ENCODE measurements around the gene ZDHHC20. TPM values are rescaled to one million over a fixed set of nuclear protein-coding genes. Genes with fewer than 3 reads are reported as not detected.

ZDHHC20 gene
- total and polyA plus RNA-seq, 2 of the 13 experiments (the other 11 are each of a cell fraction or from before 2014, with no cell fraction given) = 19.9 to 59.9 TPM

- no peak for TF ChIP-seq ZNF318 (CRISPR knock-in tag; IDR thresholded peaks at IDR 0.05)
- TF ChIP-seq HOXA5 (CRISPR knock-in tag; IDR thresholded peaks at IDR 0.05) = no peak
- no peak for TF ChIP-seq ZNF747 (CRISPR knock-in tag; IDR thresholded peaks at IDR 0.05; ENCODE audit: borderline replicate concordance)
- peak; percentile 20; the same call in 1 of the 2 replicates for TF ChIP-seq ZNF644 (CRISPR knock-in tag; IDR thresholded peaks at IDR 0.05; ENCODE audit: low read depth)
- no peak for TF ChIP-seq TMF1 (CRISPR knock-in tag; IDR thresholded peaks at IDR 0.05; ENCODE audit: low read depth)
- TF ChIP-seq ZNF263 (CRISPR knock-in tag; IDR thresholded peaks at IDR 0.05) = no peak
- TF ChIP-seq SMAD3 (CRISPR knock-in tag; IDR thresholded peaks at IDR 0.05) = no peak
- 0 out of 2 replicates have a peak, but pooled peaks have one; percentile 70 for TF ChIP-seq PRDM10 (CRISPR knock-in tag; IDR thresholded peaks at IDR 0.05; ENCODE audit: low read depth)
- TF ChIP-seq MYPOP (CRISPR knock-in tag; IDR thresholded peaks at IDR 0.05) = no peak
- 0 out of 2 replicates have a peak, but pooled peaks have one; percentile 42 for TF ChIP-seq ZSCAN9 (CRISPR knock-in tag; IDR thresholded peaks at IDR 0.05; ENCODE audit: borderline replicate concordance)
- no peak for TF ChIP-seq KDM6A (CRISPR knock-in tag; IDR thresholded peaks at IDR 0.05; ENCODE audit: low read depth)
- TF ChIP-seq ZSCAN31 (CRISPR knock-in tag; IDR thresholded peaks at IDR 0.05; ENCODE audit: low read depth) = no peak
- TF ChIP-seq CENPT (CRISPR knock-in tag; IDR thresholded peaks at IDR 0.05; ENCODE audit: low read depth) = no peak
- TF ChIP-seq GLI4 (CRISPR knock-in tag; IDR thresholded peaks at IDR 0.05; ENCODE audit: borderline replicate concordance) = no peak
- TF ChIP-seq ZNF580 (CRISPR knock-in tag; IDR thresholded peaks at IDR 0.05; ENCODE audit: borderline replicate concordance, low read depth) = no peak
- TF ChIP-seq KLF6 (CRISPR knock-in tag; IDR thresholded peaks at IDR 0.05) = no peak
- peak; percentile 77; the same call in 1 of the 2 replicates for TF ChIP-seq ZNF792 (CRISPR knock-in tag; IDR thresholded peaks at IDR 0.05)
- TF ChIP-seq ZNF138 (CRISPR knock-in tag; IDR thresholded peaks at IDR 0.05; ENCODE audit: low read depth) = no peak
Observed at GRCh38 chr13:21435687-21436151, 23.4 kb downstream of the ZDHHC20 start (continued).
